ENCODE measurements around the gene GRM8. TPM values are rescaled to one million over a fixed set of nuclear protein-coding genes. Genes with fewer than 3 reads are reported as not detected.

GRM8 gene
- total RNA-seq, 2 experiments from 2014 or later = not detected

DNA sequence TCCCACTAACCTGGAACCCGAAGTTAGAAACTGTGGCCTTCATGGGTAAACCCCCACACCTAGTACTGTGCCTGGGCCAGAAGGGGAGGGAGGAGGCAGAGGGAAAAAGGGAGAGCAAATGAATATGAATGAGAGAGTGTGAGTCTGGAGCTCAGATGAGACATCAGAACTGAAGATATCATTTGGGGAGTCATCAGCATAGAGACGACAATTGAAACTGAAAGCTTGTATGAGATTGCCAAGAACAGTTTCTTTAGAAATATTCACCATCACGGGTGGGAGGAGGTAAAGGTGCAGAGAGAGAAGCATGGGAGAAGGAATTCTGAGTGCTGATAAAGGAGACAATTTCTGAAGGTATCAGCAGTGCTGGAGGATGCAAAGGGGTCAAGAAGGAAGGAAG lies 171.2 kb downstream of the GRM8 start:
- ChIA-PET CTCF (ENCODE audit: unreplicated experiment) (no interaction called here), POLR2A (no interaction called here)
- TF ChIP-seq, protein P1, sequence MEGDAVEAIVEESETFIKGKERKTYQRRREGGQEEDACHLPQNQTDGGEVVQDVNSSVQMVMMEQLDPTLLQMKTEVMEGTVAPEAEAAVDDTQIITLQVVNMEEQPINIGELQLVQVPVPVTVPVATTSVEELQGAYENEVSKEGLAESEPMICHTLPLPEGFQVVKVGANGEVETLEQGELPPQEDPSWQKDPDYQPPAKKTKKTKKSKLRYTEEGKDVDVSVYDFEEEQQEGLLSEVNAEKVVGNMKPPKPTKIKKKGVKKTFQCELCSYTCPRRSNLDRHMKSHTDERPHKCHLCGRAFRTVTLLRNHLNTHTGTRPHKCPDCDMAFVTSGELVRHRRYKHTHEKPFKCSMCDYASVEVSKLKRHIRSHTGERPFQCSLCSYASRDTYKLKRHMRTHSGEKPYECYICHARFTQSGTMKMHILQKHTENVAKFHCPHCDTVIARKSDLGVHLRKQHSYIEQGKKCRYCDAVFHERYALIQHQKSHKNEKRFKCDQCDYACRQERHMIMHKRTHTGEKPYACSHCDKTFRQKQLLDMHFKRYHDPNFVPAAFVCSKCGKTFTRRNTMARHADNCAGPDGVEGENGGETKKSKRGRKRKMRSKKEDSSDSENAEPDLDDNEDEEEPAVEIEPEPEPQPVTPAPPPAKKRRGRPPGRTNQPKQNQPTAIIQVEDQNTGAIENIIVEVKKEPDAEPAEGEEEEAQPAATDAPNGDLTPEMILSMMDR (conservative IDR thresholded peaks at IDR 0.05; ENCODE audit: low read length) = no peak
- TF ChIP-seq EZH2phosphoT487 (IDR thresholded peaks at IDR 0.05; ENCODE audit: borderline replicate concordance, low read depth, low read length) = no peak
- Histone ChIP-seq H3K9me3 (ENCODE audit: low read length) (no peaks in the 10 kb centered on the region), H3K4me3 (ENCODE audit: low read depth, low read length, poor library complexity, severe bottlenecking) (no peak overlapping the region), H3K9me2 (ENCODE audit: insufficient read depth, low read length) (no peaks in the 10 kb centered on the region), H4K20me1 (ENCODE audit: insufficient read depth, low read length) (no peaks in the 10 kb centered on the region), H3K27ac (ENCODE audit: low read depth, low read length, poor library complexity, severe bottlenecking) (no peak overlapping the region), H3K4me2 (ENCODE audit: low read length) (no peak overlapping the region), H3K36me3 (ENCODE audit: insufficient read depth, low read length) (no peaks in the 10 kb centered on the region), H3K79me2 (ENCODE audit: insufficient read depth, low read depth, low read length) (no peaks in the 10 kb centered on the region), H3K4me1 (ENCODE audit: insufficient read depth, low read length, poor library complexity, severe bottlenecking) (no peaks in the 10 kb centered on the region), H2AFZ (ENCODE audit: low read length) (no peak overlapping the region)
- intact Hi-C loops (cut with micrococcal nuclease; ENCODE audit: unreplicated experiment) = no loop called here
- BruUV-seq (replicated peaks) = no TSS peak
- DNase-seq (ENCODE audit: low spot score) = no peak

DNA sequence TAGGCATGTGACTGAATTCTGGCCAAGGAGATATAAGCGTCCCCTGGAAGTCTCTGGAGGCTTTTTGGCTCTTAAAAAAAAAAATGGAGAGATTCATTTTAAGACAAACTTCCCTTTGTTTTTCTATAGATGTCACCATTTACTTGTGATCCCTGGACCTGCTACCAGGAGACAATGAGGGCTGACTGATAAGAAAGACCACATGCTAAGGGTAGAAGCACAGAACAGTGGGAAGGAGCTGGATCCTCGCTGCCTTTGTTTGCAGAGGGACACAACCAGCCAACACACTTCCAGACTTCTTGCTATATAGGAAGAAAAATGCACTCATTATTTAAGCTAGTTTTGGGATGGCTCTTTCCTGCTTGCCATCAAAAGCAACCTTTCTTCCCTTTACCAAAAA lies 172.2 kb downstream of the GRM8 start:
- TF ChIP-seq, protein P1 (conservative IDR thresholded peaks at IDR 0.05; ENCODE audit: low read length) = no peak
- TF ChIP-seq EZH2phosphoT487 (IDR thresholded peaks at IDR 0.05; ENCODE audit: borderline replicate concordance, low read depth, low read length) = no peak
- H3K36me3 ChIP-seq (ENCODE audit: insufficient read depth, low read length) = no peaks in the 10 kb centered on the region
- no peaks in the 10 kb centered on the region for H3K9me3 ChIP-seq (ENCODE audit: low read length)
- no TSS peak for BruUV-seq (replicated peaks)
- H3K79me2 ChIP-seq (ENCODE audit: insufficient read depth, low read depth, low read length) = no peaks in the 10 kb centered on the region
- no peak for DNase-seq (ENCODE audit: low spot score)
- no peak overlapping the region for H3K4me2 ChIP-seq (ENCODE audit: low read length)
- no peaks in the 10 kb centered on the region for H4K20me1 ChIP-seq (ENCODE audit: insufficient read depth, low read length)
- no peaks in the 10 kb centered on the region for H3K9me2 ChIP-seq (ENCODE audit: insufficient read depth, low read length)
- H3K4me1 ChIP-seq (ENCODE audit: insufficient read depth, low read length, poor library complexity, severe bottlenecking) = no peaks in the 10 kb centered on the region
- H3K4me3 ChIP-seq (ENCODE audit: low read depth, low read length, poor library complexity, severe bottlenecking) = no peak overlapping the region
- ChIA-PET CTCF (ENCODE audit: unreplicated experiment) (no interaction called here), POLR2A (no interaction called here)
- H3K27ac ChIP-seq (ENCODE audit: low read depth, low read length, poor library complexity, severe bottlenecking) = no peak overlapping the region
- H2AFZ ChIP-seq (ENCODE audit: low read length) = no peak overlapping the region
- intact Hi-C loops (cut with micrococcal nuclease; ENCODE audit: unreplicated experiment) = no loop called here

DNA sequence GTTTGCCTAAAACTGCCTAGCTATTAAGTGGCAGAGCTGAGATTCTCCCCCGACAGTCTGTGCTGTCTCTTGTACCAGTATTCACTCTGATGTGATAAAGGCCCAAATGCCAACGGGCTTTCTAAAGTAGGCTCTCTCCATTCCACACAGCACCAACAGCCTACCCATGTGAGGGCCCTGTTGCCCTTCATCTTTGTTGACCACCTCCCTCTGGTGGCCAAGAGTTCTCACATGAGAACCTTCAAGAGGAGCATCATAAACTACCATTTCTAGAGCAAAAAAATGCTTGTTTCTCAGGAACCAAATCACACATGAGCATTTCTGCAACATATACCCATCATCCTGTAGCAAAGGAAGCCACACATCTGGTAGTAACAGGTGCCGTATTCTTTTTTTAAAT lies 185.8 kb downstream of the GRM8 start:
- DNase-seq (ENCODE audit: low spot score) = no peak
- no peak overlapping the region for H2AFZ ChIP-seq (ENCODE audit: low read length)
- BruUV-seq (replicated peaks) = no TSS peak
- no peaks in the 10 kb centered on the region for H3K9me2 ChIP-seq (ENCODE audit: insufficient read depth, low read length)
- H4K20me1 ChIP-seq (ENCODE audit: insufficient read depth, low read length) = no peaks in the 10 kb centered on the region
- no peaks in the 10 kb centered on the region for H3K4me1 ChIP-seq (ENCODE audit: insufficient read depth, low read length, poor library complexity, severe bottlenecking)
- ChIA-PET CTCF (ENCODE audit: unreplicated experiment) (no interaction called here), POLR2A (interaction anchor here (1.2 kb wide), 1 partner anchor 10 kb away, joined by 4 read pairs; no protein-coding TSS in a partner anchor)
- no peaks in the 10 kb centered on the region for H3K36me3 ChIP-seq (ENCODE audit: insufficient read depth, low read length)
- no peak overlapping the region for H3K4me3 ChIP-seq (ENCODE audit: low read depth, low read length, poor library complexity, severe bottlenecking)
- no peaks in the 10 kb centered on the region for H3K79me2 ChIP-seq (ENCODE audit: insufficient read depth, low read depth, low read length)
- intact Hi-C loops (cut with micrococcal nuclease; ENCODE audit: unreplicated experiment) = no loop called here
- H3K9me3 ChIP-seq (ENCODE audit: low read length) = no peaks in the 10 kb centered on the region
- H3K27ac ChIP-seq (ENCODE audit: low read depth, low read length, poor library complexity, severe bottlenecking) = no peak overlapping the region
- H3K4me2 ChIP-seq (ENCODE audit: low read length) = no peak overlapping the region
- TF ChIP-seq, protein P1 (conservative IDR thresholded peaks at IDR 0.05; ENCODE audit: low read length) = peak; percentile 38; the same call in 1 of the 2 replicates
- TF ChIP-seq EZH2phosphoT487 (IDR thresholded peaks at IDR 0.05; ENCODE audit: borderline replicate concordance, low read depth, low read length) = no peak
